Activated CD4-positive, alpha-beta memory T cell treated with anti-CD3 and anti-CD28 coated beads for 36 hours (primary cell): ENCODE results near the gene PAGE2. TPM values are rescaled to one million over a fixed set of nuclear protein-coding genes. Genes with fewer than 3 reads are reported as not detected.
"Not testable (repeated sequence)": the region's sequence is repeated elsewhere in the genome, so short reads cannot be mapped to it uniquely, and the experiment has no call there.

ENCODE experiments used
- CTCF ChIA-PET: fragments of 350-600 bp; sonication (Branson Sonifier 250); formaldehyde crosslinking; loops from one replicate; lab custom pipeline; 2021; ENCODE audit warnings: antibody characterized with exemption, inconsistent platforms; lab: Charles Lee
- POLR2A ChIA-PET: fragments of 350-600 bp; sonication (Branson Sonifier 250); formaldehyde crosslinking; loops from one replicate; lab custom pipeline; 2021; ENCODE audit warnings: antibody characterized with exemption; lab: Charles Lee
- DNase-seq: peaks from one replicate; pipeline ENCODE4 v3.0.0-alpha.2; 2020
- H3K27ac Mint-ChIP-seq: one replicate; pipeline ENCODE4 v1.8.0; 2021; ENCODE audit warnings: mixed read lengths
- H3K27me3 Mint-ChIP-seq: one replicate; pipeline ENCODE4 v1.8.0; 2021; ENCODE audit warnings: mixed read lengths
- H3K36me3 Mint-ChIP-seq: one replicate; pipeline ENCODE4 v1.8.0; 2021; ENCODE audit warnings: mixed read lengths
- H3K4me1 Mint-ChIP-seq: one replicate; pipeline ENCODE4 v1.8.0; 2021; ENCODE audit warnings: low read depth, mixed read lengths
- H3K4me3 Mint-ChIP-seq: one replicate; pipeline ENCODE4 v1.8.0; 2021; ENCODE audit warnings: mild to moderate bottlenecking, mixed read lengths
- H3K9me3 Mint-ChIP-seq: one replicate; pipeline ENCODE4 v1.8.0; 2021; ENCODE audit warnings: mixed read lengths
- intact Hi-C: fragments of 100-400 bp; cut with micrococcal nuclease; formaldehyde crosslinking; loops from one replicate; pipeline ENCODE4 v1.15.1; 2023
- total RNA-seq, 2 experiments: library from RNA; stranded (reverse); gene quantifications; one replicate each; pipeline ENCODE4 v1.2.3, GENCODE V29; 2021

PAGE2 gene
- not detected for total RNA-seq

DNA sequence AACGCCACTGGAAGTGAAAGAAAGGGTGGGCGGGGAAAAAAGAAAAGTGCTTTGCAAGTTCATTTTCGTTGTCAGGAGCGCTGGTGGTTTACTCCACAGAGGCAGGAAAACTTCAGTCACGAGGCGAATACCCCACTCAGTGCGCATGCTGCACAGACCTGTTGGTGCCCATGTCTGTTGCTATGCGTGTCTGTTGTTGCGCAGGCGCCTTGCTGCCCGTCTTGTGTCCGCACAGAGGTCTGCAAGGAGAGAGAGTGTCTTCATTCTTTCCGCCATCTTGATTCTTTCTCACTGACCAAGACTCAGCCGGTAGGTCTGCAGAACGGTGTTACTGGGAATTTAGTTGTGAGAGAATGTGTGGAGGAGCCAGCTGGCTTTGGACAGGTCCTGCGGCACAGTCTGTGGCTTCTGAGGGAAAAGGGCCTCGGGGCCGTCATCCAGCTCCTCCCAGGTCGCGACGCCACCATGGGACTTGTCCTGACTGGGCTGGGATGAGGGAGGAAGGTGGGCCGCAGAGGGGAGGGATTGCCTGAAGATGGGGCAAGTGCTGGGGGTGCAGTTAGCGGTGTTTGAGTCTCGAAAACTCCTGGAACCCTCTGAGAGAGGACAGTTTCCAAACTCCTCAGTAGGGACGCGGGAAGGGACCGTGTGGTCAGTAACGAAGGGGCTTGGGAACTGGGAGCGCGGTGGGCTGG is at the start of gene PAGE2:
Gene PAGE2 (plus strand): TSS at position 224 of the 695 bp plus-strand sequence. CDS start 1,003 bp downstream, outside the sequence.
- no peak for DNase-seq
- Mint-ChIP-seq H3K27ac (no peak within 1 kb of the TSS), H3K36me3 (no peaks in the 10 kb centered on the region), H3K9me3 (peaks cover 2% of the 10 kb centered on the region), H3K27me3 (no peaks in the 10 kb centered on the region), H3K4me1 (no peaks in the 10 kb centered on the region), H3K4me3 (no peak within 1 kb of the TSS)
- intact Hi-C loops = no loop called here
- CTCF ChIA-PET = no interaction called here
- POLR2A ChIA-PET = no interaction called here

DNA sequence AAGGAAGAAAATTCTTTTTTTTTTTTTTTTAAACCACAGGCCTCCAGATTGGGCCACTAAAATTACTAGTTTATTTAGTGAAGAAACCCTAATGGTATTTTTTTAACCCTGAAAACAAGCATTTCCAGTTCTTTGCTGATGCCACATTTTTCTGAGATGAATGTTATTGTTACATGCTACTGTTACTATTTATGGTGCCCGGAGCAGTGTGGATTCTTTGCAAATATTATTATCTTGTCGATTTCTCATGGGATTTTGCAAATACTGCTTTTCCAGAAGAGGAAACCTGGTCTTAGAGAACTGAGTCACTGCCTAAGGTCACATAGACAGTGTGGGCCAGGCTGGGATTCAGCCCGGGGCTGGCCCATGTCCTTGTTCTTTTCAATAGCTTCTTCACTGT is 49.3 kb upstream of the PAGE2 start:
- Mint-ChIP-seq H3K27me3 (no peaks in the 10 kb centered on the region), H3K36me3 (no peaks in the 10 kb centered on the region), H3K4me3 (no peak overlapping the region), H3K4me1 (no peaks in the 10 kb centered on the region), H3K9me3 (peaks cover 2% of the 10 kb centered on the region), H3K27ac (no peak overlapping the region)
- no peak for DNase-seq
- ChIA-PET POLR2A (no interaction called here), CTCF (no interaction called here)
- intact Hi-C loops = no loop called here

DNA sequence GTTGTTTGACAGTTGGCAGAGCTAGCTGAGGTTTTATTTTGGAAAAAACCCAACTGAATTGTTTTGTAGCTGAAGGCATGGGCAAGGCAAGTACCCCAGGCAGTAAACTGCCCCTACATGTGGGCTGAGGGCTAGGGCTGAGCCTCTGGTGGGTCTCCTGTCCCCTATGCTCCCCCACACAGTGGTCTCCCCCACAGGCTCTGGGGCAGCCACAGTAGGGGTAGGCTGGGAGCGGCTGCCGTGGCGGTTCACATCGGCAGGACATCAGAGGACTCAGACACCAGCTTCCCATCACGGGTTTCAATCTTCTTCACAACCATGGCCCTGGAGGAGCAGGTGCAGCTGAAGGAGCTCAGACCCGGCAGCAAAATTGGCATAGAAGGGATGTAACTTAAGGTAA is 47.3 kb upstream of the PAGE2 start:
- H3K27me3 Mint-ChIP-seq = no peaks in the 10 kb centered on the region
- ChIA-PET POLR2A (no interaction called here), CTCF (no interaction called here)
- no peaks in the 10 kb centered on the region for H3K36me3 Mint-ChIP-seq
- no peak overlapping the region for H3K4me3 Mint-ChIP-seq
- H3K9me3 Mint-ChIP-seq = peaks cover 2% of the 10 kb centered on the region
- no peak overlapping the region for H3K27ac Mint-ChIP-seq
- intact Hi-C loops = no loop called here
- DNase-seq = no peak
- H3K4me1 Mint-ChIP-seq = no peaks in the 10 kb centered on the region

GRCh38 chrX:55050599-55050998 is 38.2 kb upstream of the PAGE2 start:
- CTCF ChIA-PET, H3K27ac Mint-ChIP-seq, POLR2A ChIA-PET, H3K36me3 Mint-ChIP-seq, H3K27me3 Mint-ChIP-seq, DNase-seq, H3K9me3 Mint-ChIP-seq, H3K4me1 Mint-ChIP-seq, intact Hi-C loops, H3K4me3 Mint-ChIP-seq: not testable (repeated sequence)

DNA sequence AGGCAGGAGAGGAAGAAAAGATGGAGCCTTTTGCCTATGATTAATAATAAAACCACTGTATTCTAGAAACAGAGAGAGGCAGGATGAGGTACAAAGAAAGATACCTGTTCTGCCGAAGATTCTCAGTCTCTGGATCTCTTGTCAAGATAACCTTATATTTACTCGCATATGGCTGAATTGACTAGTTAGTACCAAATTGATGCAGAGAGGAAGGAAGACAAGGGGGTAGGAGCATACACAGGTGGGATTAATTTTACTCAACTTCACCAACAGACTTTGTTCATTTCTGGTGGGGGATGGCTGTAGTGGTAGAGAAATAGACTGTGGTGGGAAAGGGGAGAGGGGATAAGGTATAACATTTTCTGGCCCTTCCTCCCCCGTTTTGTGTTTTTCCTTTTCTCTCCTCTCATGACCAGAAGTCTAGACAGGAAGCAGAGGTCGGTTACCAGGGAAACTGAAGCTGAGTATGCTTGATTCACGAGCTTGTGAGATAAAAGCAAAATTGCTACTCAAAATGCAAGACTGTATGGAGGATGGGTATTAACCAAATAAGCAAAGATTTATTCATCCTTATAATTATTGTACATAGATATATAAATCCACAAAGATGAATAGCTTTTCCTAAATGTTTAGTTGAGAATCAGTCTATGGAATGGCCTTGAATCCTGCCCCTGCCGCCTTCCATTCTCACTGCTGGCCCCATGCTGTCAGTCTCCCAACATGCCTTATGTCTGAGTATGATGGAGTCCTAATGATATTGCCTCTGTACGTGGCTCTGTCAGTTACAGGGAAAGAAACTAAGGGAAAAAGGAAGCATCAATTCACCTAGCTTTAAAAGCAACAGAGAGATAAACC is 31.8 kb upstream of the PAGE2 start:
- peak; percentile 16 for DNase-seq
- H3K4me3 Mint-ChIP-seq = peak overlapping the region; percentile 35
- intact Hi-C loops = loop anchor here (1.0 to 2.0 kb wide), 3 partner anchors 57 to 166 kb away; partner anchors contain the start of gene APEX2
- H3K9me3 Mint-ChIP-seq = no peaks in the 10 kb centered on the region
- H3K36me3 Mint-ChIP-seq = no peaks in the 10 kb centered on the region
- ChIA-PET CTCF (interaction anchor here (0.6 to 1.3 kb wide), 6 partner anchors 57 to 692 kb away, joined by 3 to 13 read pairs (median 4); partner anchors contain the start of gene APEX2), POLR2A (no interaction called here)
- peaks cover 18% of the 10 kb centered on the region for H3K4me1 Mint-ChIP-seq
- H3K27me3 Mint-ChIP-seq = no peaks in the 10 kb centered on the region
- H3K27ac Mint-ChIP-seq = peak overlapping the region; percentile 36

- Mint-ChIP-seq H3K27ac (no peak overlapping the region), H3K36me3 (no peaks in the 10 kb centered on the region)
Observed at GRCh38 chrX:55057675-55058249, 31.1 kb upstream of the PAGE2 start.

DNA sequence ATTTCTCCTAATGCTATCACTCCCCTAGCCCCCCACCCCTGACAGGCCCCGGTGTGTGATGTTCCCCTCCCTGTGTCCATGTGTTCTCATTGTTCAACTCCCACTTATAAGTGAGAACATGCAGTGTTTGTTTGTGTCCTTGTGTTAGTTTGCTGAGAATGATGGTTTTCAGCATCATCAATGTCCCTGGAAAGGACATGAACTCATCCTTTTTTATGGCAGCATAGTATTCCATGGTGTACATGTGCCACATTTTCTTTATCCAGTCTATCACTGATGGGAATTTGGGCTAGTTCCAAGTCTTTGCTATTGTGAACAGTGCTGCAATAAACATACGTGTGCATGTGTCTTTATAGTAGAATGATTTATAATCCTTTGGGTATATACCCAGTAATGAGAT is 21.6 kb upstream of the PAGE2 start:
- DNase-seq, H3K36me3 Mint-ChIP-seq, H3K4me3 Mint-ChIP-seq, H3K4me1 Mint-ChIP-seq, intact Hi-C loops, H3K27ac Mint-ChIP-seq, H3K9me3 Mint-ChIP-seq, CTCF ChIA-PET, H3K27me3 Mint-ChIP-seq, POLR2A ChIA-PET: not testable (repeated sequence)

More at GRCh38 chrX:55057675-55058249, 31.1 kb upstream of the PAGE2 start:
- DNase-seq = peak; percentile 23
- Mint-ChIP-seq H3K4me1 (peaks cover 18% of the 10 kb centered on the region), H3K4me3 (peak overlapping the region; percentile 35), H3K9me3 (no peaks in the 10 kb centered on the region), H3K27me3 (no peaks in the 10 kb centered on the region)
- POLR2A ChIA-PET = no interaction called here
- intact Hi-C loops = loop anchor here (1.0 to 2.0 kb wide), 3 partner anchors 57 to 166 kb away; partner anchors contain the start of gene APEX2
- CTCF ChIA-PET = interaction anchor here (0.6 to 1.3 kb wide), 5 partner anchors 58 to 634 kb away, joined by 3 to 13 read pairs (median 4); partner anchors contain the start of gene APEX2

- intact Hi-C loops = no loop called here
- POLR2A ChIA-PET = no interaction called here
- no peaks in the 10 kb centered on the region for H3K4me1 Mint-ChIP-seq
- H3K36me3 Mint-ChIP-seq = no peaks in the 10 kb centered on the region
- no peaks in the 10 kb centered on the region for H3K9me3 Mint-ChIP-seq
- H3K4me3 Mint-ChIP-seq = no peak overlapping the region
- no peaks in the 10 kb centered on the region for H3K27me3 Mint-ChIP-seq
- CTCF ChIA-PET = no interaction called here
- no peak overlapping the region for H3K27ac Mint-ChIP-seq
- DNase-seq = no peak
Observed at GRCh38 chrX:55072286-55072685, 16.5 kb upstream of the PAGE2 start.

- Mint-ChIP-seq H3K27ac (no peak within 1 kb of the TSS), H3K27me3 (no peaks in the 10 kb centered on the region), H3K9me3 (no peaks in the 10 kb centered on the region), H3K4me3 (no peak within 1 kb of the TSS), H3K36me3 (no peaks in the 10 kb centered on the region), H3K4me1 (no peaks in the 10 kb centered on the region)
- no peak for DNase-seq
- intact Hi-C loops = no loop called here
- CTCF ChIA-PET = no interaction called here
- POLR2A ChIA-PET = no interaction called here
Observed at GRCh38 chrX:55074851-55075467, 13.9 kb upstream of the PAGE2 start, which contains the start of gene PAGE2B. Gene PAGE2B, plus strand, starts transcription at chrX:55075030. Its CDS starts 1,012 bp downstream, at chrX:55076042.

DNA sequence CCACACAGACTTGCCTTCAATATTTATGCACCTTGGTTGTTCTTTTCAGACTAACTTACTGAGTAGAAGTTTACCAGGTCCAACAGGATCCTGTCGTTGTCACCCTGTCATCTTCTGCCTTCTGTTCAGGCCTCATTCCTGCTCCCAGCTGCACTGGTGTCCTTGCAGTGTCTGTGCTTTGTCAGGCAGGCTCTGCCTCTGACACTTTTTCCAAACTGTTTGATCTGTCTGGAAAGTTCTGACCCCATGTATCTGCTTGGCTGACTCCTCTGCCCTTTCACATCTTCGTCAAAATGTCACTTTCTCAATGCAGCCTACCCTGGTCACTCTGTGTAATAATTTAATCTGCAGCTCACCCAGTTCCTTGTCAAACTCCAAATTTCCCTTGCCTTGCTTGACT is 9.9 kb downstream of the PAGE2 start:
- no peaks in the 10 kb centered on the region for H3K4me1 Mint-ChIP-seq
- ChIA-PET CTCF (no interaction called here), POLR2A (no interaction called here)
- H3K4me3 Mint-ChIP-seq = no peak overlapping the region
- no peaks in the 10 kb centered on the region for H3K27me3 Mint-ChIP-seq
- H3K9me3 Mint-ChIP-seq = no peaks in the 10 kb centered on the region
- intact Hi-C loops = no loop called here
- H3K27ac Mint-ChIP-seq = no peak overlapping the region
- no peak for DNase-seq
- no peaks in the 10 kb centered on the region for H3K36me3 Mint-ChIP-seq

DNA sequence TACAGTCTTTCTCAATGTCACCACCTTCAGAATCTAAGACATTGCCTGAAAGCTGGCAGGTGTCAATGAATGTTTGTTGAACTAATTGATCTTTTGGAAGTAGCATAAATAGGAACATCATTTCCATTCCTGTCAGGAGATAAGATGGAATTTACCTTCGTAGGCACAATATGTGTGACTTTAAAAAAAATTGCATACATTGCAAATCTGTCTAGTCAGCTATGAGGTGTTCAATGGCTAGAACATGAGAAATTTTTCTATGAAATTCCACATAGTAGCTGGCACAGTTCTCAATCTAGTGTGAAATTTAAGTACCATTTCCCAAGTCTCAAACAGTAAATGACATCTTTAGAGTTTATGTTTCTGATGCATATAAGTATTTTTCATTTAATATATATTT is 10.3 kb downstream of the PAGE2 start:
- DNase-seq = no peak
- Mint-ChIP-seq H3K4me1 (no peaks in the 10 kb centered on the region), H3K27me3 (no peaks in the 10 kb centered on the region), H3K27ac (no peak overlapping the region), H3K36me3 (no peaks in the 10 kb centered on the region), H3K4me3 (no peak overlapping the region), H3K9me3 (no peaks in the 10 kb centered on the region)
- ChIA-PET CTCF (no interaction called here), POLR2A (no interaction called here)
- intact Hi-C loops = no loop called here

- POLR2A ChIA-PET = no interaction called here
- Mint-ChIP-seq H3K27me3 (no peaks in the 10 kb centered on the region), H3K9me3 (no peaks in the 10 kb centered on the region), H3K4me1 (no peaks in the 10 kb centered on the region), H3K4me3 (no peak overlapping the region), H3K27ac (no peak overlapping the region), H3K36me3 (no peaks in the 10 kb centered on the region)
- CTCF ChIA-PET = no interaction called here
- intact Hi-C loops = no loop called here
- no peak for DNase-seq
Observed at GRCh38 chrX:55102754-55103153, 13.9 kb downstream of the PAGE2 start.
